Thoracic aorta (tissue), 2 donors: ENCODE data around the gene TMC3. TPM values are rescaled to one million over a fixed set of nuclear protein-coding genes. Genes with fewer than 3 reads are reported as not detected.

Experiments
- ATAC-seq: fragments of 150-250 bp; one replicate; pipeline ENCODE4 v1.8.0; 2017; ENCODE audit warnings: low read depth; ENCODE audit not compliant: insufficient number of reproducible peaks, low FRiP score
- DNase-seq: peaks from one replicate; pipeline ENCODE4 v3.0.0-alpha.2; 2020; ENCODE audit warnings: low spot score
- H3K27ac ChIP-seq, 2 donors: fragments of 200-600 bp; sonication (generic); 1 replicate in 1 of 2; 2 replicates in 1 of 2; pipeline ENCODE4 v1.5.1; 2016; ENCODE audit warnings: mild to moderate bottlenecking in 2 of 2, moderate library complexity in 2 of 2
- H3K27me3 ChIP-seq: fragments of 200-600 bp; sonication (generic); replicated peaks from 2 replicates; pipeline ENCODE4 v1.6.0; 2016; ENCODE audit warnings: mild to moderate bottlenecking; ENCODE audit not compliant: insufficient read depth
- H3K36me3 ChIP-seq: fragments of 200-600 bp; sonication (generic); one replicate; pipeline ENCODE4 v1.5.1; 2016
- H3K4me1 ChIP-seq, 2 donors: fragments of 200-600 bp; sonication (generic); 1 replicate in 1 of 2; 2 replicates in 1 of 2; pipeline versions ENCODE4 v1.5.1 to v1.6.0; 2016; ENCODE audit warnings: low read depth in 2 of 2, mild to moderate bottlenecking in 1 of 2; ENCODE audit not compliant: control insufficient read depth in 1 of 2
- H3K4me3 ChIP-seq: fragments of 200-600 bp; sonication (generic); 2 replicates; pipeline ENCODE4 v1.5.1; 2016; ENCODE audit warnings: mild to moderate bottlenecking
- H3K9me3 ChIP-seq: fragments of 200-600 bp; sonication (generic); 2 replicates; pipeline ENCODE4 v1.5.1; 2016
- CTCF ChIP-seq: fragments of 200-600 bp; sonication (generic); IDR thresholded peaks from one replicate; pipeline ENCODE4 v1.5.1; 2019; ENCODE audit warnings: antibody characterized with exemption
- total RNA-seq, 2 donors: library from RNA; depleted of rRNA; stranded (reverse); fragments of >200 nt; gene quantifications; one replicate each; pipeline versions ENCODE4 v1.1.0 to v1.2.3, GENCODE V29; 2016

TMC3 gene
- total RNA-seq, 2 donors from 2014 or later, result 0.54 TPM; not detected in 1

- H3K4me1 ChIP-seq, result peaks cover 5 to 25% of the 10 kb centered on the region in 2 donors
- H3K36me3 ChIP-seq, result peaks cover 5% of the 10 kb centered on the region
- TF ChIP-seq CTCF, result no peak
- peak overlapping the region; percentile 59 to 65 for H3K27ac ChIP-seq
- ATAC-seq, result peak; percentile 94
- DNase-seq, result peak; percentile 84
- no peaks in the 10 kb centered on the region for H3K27me3 ChIP-seq
- no peak overlapping the region for H3K4me3 ChIP-seq
- H3K9me3 ChIP-seq, result no peaks in the 10 kb centered on the region
Observed at GRCh38 chr15:81312790-81313543, 61.0 kb downstream of the TMC3 start.

GRCh38 chr15:81311752-81312464 lies 62.1 kb downstream of the TMC3 start:
- peak overlapping the region; percentile 59 to 65 for H3K27ac ChIP-seq

GRCh38 chr15:81310480-81310879 lies 63.5 kb downstream of the TMC3 start:
- H3K9me3 ChIP-seq, result no peaks in the 10 kb centered on the region
- no peak overlapping the region for H3K4me3 ChIP-seq
- TF ChIP-seq CTCF, result no peak
- no peak overlapping the region for H3K27ac ChIP-seq
- DNase-seq, result no peak
- no peaks in the 10 kb centered on the region for H3K27me3 ChIP-seq
- no peaks in the 10 kb centered on the region for H3K36me3 ChIP-seq
- peaks cover 5 to 25% of the 10 kb centered on the region in 2 donors for H3K4me1 ChIP-seq
- no peak for ATAC-seq

More at GRCh38 chr15:81311752-81312464, 62.1 kb downstream of the TMC3 start:
- Histone ChIP-seq H3K27me3 (no peaks in the 10 kb centered on the region), H3K4me1 (peaks cover 5 to 25% of the 10 kb centered on the region in 2 donors), H3K9me3 (no peaks in the 10 kb centered on the region), H3K36me3 (no peaks in the 10 kb centered on the region), H3K4me3 (no peak overlapping the region)
- ATAC-seq (no peak), DNase-seq (no peak)
- no peak for TF ChIP-seq CTCF

- H3K27ac ChIP-seq, result no peak overlapping the region
- no peaks in the 10 kb centered on the region for H3K36me3 ChIP-seq
- DNase-seq, result no peak
Observed at GRCh38 chr15:81309647-81310450, 64.2 kb downstream of the TMC3 start.

More at GRCh38 chr15:81309647-81310450, 64.2 kb downstream of the TMC3 start:
- H3K4me3 ChIP-seq, result no peak overlapping the region
- H3K9me3 ChIP-seq, result no peaks in the 10 kb centered on the region
- no peak for TF ChIP-seq CTCF
- no peaks in the 10 kb centered on the region for H3K27me3 ChIP-seq
- peaks cover 5 to 25% of the 10 kb centered on the region in 2 donors for H3K4me1 ChIP-seq
- ATAC-seq, result no peak
